Epithelial cell of prostate (primary cell): Measurements from ENCODE around the gene HELZ.
"Not testable (repeated sequence)": the region's sequence is repeated elsewhere in the genome, so short reads cannot be mapped to it uniquely, and the experiment has no call there.

Experiments
- DNase-seq: peaks from one replicate; pipeline ENCODE4 v3.0.0-alpha.2; 2011; ENCODE audit warnings: low read depth, low spot score
- H3K27ac ChIP-seq: fragments of 450-650 bp; 2 replicates; pipeline ENCODE4 v1.5.1; 2017; ENCODE audit warnings: mild to moderate bottlenecking

HELZ gene

DNA sequence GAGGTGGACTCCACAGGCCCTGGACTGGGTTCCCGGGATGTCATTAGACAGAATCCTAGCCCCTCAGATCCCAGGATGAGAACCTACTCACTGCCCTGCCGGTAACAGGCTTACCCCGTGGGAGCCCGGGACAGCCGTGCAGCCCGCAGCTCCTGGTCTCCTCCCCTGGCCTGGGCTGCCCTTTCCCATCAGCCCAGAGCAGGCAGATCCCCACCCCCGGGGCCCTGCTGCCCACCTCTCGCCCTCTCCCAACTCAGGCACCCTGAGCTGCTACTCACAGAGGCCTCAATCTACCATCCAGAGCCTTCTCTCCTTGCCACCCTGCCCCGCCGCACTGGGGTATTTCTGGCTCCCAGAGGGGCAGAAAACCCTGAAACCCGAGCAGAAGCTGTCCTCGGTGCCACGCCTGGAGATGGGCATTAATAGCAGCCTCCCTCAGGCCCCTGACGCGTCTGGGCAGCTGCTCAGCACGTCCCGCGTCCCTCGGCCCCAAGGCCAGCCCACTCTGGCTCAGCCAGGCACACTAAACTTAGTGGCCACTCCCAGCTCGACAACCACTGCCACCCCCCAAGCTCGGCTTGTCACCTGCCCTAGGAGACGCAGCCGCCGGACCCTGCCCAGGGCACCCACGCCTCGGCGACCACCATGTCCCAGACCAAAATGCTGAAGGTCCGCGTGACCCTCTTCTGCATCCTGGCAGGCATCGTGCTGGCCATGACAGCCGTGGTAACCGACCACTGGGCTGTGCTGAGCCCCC, 200.8 kb downstream of the HELZ start, which contains the start of gene CACNG1:
Gene CACNG1, plus strand, starts transcription at position 539 of the 757 bp plus-strand sequence. Its CDS starts 107 bp downstream, at position 646.
- DNase-seq, result no peak
- H3K27ac ChIP-seq, result no peak within 1 kb of the TSS

DNA sequence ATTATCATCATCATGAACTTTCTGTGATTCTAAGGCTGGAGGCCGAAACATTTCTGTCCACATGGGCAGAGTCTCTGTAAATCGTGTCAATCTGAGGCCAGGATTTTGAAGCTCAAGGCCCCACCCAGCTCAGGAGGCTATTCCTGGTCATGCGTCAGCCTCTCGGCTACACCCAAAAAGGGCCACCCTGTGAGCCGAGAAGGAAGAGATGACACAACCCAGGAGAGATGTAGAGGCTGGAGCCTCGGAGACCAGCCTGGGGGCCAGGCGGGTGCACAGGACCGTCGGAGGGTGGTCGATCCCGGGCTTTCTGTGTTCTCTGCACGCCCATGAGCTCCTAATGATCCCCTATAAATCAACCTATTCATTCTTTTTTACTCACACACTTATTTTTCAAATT, 201.7 kb downstream of the HELZ start:
- no peak overlapping the region for H3K27ac ChIP-seq
- no peak for DNase-seq

DNA sequence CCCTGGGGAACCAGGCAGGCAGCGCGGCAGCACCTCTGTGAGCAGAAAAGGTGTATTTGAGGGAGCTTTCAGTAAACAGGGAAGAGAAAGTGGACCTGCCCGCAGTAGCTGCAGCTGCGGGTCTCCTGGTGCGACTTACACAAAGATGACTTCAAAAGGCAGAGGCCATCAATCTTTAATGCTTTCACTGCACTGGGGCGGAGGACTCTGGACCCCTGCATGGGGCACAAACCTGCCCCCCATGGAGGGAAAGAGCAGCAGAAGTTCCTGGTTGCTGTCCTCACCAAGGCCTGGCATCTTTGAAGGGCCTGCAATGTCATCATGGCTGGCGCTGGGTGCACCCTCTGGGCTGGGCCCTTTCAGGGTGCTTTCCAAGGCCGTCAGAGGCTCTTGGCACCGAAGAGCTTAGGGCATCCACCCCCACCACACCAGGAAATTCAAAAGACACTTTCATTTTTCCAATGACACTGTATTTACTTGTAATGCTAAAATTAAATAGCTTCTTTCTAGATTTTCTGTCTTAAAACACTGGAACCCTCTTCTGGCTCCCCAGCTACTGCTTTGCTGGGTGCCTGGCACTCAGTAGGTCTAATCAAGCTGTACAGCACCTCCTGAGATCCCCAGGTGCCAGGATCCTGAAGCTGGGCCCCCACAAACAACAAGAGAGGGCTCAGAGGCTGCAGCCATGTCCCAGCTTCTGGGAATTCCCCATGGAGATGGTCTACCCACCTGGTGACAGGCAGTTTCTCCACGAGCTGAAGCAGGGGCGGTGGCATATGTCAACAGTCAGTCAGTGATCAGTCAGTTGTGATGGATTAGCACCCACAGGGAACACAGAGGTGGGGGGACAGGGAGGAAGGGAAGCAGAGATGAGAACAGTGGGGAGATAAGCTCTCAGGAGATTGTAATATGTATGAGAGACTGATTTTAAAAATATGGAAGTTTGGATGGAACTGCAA, 202.8 kb downstream of the HELZ start:
- no peak overlapping the region for H3K27ac ChIP-seq
- DNase-seq, result no peak

DNA sequence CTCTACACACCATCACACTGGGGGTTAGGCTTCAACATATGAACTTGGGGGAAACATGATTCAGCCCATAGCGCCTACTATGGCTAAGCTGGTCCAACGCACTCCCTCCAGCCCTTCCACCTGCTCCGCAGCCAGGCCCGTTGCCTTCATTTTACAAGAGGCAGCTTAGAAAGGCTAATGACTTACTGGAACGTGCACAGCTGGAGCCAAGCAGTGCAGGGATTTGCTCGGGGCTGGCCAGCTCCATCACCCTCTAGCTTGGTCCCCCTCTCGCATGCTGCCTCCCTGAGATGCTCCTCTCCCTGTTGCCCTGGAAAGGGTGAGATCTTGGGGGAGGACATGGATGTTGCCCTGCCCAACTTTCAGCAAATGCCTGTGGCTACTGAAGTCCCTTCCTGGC, 203.5 kb downstream of the HELZ start:
- no peak for DNase-seq
- H3K27ac ChIP-seq, result no peak overlapping the region

DNA sequence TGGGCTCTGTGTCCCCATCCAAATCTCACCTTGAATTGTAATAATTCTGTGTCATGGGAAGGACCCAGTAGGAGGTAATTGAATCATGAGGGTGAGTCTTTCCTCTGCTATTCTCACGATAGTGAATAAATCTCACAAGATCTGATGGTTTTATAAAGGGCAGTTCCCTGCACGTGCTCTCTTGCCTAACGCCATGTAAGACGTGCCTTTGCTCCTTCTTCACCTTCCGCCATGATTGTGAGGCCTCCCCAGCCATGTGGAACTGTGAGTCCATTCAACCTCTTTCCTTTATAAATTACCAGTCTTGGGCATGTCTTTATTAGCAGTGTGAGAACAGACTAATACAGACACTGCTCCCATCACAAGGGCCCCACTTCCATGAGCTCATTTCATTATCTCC, 203.9 kb downstream of the HELZ start:
- not testable (repeated sequence) for H3K27ac ChIP-seq, DNase-seq

DNA sequence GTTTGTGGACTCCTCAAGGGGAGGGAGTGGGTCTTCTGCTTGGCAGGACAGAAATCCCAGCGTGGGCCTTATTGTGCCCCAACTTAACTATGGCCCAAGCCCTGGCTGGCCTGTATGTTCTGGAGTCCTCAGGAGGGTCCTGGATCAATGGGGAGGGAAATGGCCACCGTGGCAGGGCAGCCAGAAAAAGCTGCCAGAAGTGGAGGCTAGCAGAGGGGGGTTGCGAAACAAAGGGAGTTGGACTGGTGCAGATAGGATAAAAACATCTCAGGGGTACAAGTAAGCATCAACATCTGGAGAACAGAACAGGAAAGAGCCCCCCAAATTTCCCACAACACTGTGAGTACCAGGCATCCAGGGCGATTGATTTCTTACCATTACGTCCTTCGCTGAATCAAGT, 204.3 kb downstream of the HELZ start:
- no peak for DNase-seq
- no peak overlapping the region for H3K27ac ChIP-seq

DNA sequence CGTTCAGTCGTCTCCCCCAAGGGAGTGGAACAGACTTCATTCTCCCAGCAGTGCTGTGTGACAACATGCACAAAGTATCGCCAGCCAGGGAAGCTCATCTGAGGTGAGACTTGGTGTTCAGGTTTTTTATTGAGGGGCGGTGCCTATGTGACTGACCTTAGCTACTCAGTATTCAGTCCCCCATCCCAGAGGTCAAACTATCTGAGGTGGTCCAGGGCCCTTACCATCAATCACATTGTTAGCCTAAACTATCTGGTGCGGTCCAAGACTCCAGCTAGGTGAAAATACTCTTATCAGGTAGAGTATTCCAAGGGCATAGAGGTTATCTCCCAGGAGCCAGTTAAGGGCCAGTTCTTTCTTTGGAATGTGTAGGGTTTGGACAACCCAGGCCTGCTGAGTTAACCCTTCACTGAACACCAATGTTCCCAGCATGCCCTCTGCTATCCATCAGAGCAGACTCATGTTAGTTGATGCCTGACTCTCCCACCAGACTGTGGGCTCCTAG, 206.1 kb downstream of the HELZ start:
- H3K27ac ChIP-seq, result no peak overlapping the region
- DNase-seq, result no peak

DNA sequence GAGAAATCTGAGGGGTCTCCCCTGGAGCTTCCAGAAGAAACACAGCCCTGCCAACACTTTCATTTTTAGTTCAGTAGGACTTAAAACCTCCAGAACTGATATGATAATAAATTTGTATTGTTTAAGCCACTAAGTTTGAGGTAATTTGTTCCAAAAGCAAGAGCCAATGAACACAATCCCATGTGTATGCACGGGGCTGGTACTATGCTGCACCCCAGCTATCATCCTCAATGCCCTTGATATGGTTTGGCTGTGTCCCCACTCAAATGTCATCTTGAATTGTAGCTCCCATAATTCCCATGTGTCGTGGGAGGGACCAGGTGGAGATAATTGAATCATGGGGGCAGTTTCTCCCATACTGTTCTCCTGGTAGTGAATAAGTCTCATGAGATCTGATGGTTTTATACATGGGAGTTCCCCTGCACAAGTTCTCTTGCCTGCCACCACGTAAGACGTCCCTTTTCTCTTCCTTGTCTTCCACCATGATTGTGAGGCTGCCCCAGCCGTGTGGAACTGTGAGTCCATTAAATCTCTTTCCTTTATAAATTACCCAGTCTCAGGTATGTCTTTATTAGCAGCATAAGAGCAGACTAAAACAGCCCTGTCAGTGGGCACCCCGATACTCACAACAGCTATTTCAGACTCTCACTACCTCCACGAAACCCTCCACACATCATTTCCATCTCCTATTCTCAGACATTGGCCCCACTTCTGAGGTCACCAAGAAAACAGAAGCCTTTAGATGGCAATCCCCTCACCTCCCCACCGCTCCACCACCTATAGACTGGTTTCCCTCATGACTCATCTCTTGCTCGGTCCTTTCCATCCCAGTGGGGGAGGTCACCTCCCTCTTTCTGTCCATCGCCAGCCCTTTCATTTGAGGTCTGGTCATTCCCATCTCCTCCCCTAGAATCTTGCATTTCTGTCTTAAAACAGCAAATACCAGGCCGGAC, 209.6 kb downstream of the HELZ start:
- H3K27ac ChIP-seq, result no peak overlapping the region
- no peak for DNase-seq

DNA sequence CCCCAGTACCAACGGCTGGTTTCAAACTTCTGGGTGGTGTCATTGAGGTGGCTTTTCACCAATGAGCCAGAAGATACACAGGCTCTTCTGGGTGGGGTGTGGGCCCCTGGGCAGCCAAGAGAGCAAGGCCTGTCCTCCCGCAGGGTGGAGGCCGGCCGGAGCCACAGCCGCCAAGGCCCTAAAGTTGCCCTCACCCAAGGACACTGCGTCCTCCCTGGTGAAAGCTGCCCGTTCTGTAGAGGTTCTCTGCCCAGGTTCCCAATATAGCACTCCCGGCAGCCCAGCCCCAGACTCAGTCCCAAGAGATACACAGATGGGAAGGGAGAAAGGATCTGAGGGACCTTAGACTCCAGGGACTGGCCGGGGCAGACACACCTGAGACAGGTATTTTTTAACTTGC, 211.4 kb downstream of the HELZ start:
- no peak overlapping the region for H3K27ac ChIP-seq
- DNase-seq, result no peak

DNA sequence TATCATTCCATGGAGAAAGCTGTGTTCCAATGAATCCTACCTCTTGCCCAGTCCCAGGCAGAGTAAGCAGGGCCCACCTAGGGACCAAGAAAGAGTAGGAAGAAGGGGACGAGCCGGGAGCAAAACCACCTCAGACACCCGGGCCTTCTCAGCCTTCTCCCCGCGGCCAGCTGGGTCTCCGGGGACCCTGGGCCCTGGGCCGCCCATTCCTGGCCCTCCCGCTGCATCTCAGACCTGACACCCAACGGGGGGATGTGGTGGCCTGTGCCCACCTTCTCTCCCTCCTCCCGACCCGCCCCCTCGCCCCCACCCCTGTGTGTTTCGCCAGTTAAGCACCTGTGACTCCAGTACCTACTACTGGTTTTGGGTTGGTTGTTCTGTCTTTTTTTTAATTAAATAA, 212.0 kb downstream of the HELZ start:
- H3K27ac ChIP-seq, result no peak overlapping the region

DNA sequence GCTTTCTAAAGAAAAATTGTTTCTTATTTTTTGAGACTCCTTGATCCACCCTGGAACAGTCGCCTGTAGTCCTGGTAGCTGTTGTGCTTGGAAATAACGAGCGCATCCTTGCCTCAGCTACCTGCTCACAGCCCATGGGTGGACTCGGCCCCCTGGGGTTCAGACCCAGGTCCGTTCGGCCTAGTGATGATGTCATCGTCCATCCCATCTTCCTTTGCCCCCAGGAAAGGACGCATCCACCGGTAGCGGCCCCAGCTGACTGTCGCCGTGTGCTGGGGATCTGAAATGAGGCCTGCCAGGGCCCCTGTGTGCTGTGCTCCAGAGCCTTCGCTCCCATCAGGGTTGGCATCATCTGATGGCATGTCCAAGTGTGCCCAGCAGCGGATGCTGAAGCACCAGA, 212.6 kb downstream of the HELZ start:
- H3K27ac ChIP-seq, result no peak overlapping the region
- no peak for DNase-seq

More for the DNA sequence above, 212.0 kb downstream of the HELZ start:
- DNase-seq, result no peak

DNA sequence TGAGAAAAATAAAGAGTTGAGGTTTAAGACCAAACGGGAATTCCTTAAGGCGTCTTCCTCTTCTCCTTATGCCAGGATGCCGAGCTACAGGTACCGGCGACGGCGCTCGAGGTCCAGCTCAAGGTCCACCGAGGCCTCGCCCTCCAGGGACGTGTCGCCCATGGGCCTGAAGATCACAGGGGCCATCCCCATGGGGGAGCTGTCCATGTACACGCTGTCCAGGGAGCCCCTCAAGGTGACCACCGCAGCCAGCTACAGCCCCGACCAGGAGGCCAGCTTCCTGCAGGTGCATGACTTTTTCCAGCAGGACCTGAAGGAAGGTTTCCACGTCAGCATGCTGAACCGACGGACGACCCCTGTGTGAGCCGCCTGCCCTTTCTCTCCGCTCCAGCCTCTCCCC, 214.4 kb downstream of the HELZ start:
- DNase-seq, result no peak
- H3K27ac ChIP-seq, result no peak overlapping the region

DNA sequence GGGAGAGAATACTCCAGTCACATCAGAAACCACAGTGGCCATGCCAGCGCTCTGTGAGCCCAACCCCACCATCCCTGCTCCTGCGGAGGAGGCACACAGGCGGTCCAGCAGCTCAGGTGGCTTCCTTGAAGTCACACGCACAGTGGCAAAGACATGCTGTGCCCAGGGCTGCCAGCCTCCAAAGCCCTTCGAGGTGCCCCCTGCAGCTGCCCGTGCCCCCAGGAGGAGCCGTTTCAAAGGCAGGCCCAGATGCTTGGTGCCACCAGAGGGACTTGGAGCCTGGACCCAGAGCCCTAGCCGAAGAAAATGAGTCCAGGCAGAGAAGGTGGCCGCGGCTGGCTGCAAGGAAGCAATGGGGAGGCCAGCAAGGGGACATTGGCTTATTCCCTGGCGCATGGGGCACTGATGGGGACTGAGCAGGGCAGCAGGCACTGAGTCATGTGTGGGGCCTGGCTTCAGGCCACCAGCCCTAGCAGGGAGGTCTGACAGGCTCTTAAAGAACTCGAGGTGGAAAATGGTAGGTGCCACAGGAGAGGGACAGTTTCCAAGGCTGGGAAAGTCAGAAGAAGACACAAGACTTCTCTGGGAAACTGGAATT, 217.9 kb downstream of the HELZ start:
- DNase-seq, result no peak
- H3K27ac ChIP-seq, result no peak overlapping the region

DNA sequence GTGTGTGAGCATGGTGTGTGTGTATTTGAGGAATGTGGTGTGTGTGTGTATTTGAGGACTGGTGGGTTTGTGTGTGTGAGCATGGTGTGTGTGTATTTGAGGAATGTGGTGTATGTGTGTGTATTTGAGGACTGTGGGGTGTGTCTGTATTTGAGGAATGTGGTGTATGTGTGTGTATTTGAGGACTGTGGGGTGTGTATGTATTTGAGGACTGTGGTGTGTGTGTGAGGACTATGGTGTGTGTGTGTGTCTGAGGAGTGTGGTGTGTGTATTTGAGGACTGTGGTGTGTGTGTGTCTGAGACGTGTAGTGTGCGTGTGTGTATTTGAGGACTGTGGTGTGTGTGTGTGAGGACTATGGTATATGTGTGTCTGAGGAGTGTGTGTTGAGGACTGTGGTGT, 218.7 kb downstream of the HELZ start:
- no peak overlapping the region for H3K27ac ChIP-seq
- no peak for DNase-seq

DNA sequence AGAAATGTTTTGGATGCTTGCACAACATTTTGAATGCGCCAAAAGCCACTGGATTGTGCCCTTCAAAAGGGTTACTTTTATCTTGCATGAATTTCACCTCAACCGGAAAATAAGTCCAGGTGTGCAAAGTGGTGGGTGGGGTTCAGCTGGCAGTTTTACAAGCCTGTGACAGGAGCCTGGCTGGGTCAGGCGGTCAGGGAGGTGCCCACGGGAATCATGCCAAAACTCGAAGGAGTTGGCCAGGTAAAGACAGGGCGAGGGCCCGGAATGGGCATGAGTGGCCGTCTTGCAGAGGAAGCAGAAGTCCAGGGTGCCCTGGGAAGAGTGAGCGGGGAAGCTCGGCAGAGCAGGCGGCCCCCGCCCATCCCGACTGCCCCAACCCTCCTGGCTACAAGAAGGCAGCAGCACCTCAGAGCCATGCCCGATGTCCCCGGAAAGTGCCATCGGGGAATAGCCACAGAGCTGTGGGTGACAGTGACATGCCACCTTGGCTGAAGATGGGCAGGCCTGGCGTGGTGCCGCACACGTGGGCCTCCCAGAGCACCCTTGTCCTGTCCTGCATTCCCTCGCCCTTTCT, 219.7 kb downstream of the HELZ start:
- H3K27ac ChIP-seq, result no peak overlapping the region
- no peak for DNase-seq

DNA sequence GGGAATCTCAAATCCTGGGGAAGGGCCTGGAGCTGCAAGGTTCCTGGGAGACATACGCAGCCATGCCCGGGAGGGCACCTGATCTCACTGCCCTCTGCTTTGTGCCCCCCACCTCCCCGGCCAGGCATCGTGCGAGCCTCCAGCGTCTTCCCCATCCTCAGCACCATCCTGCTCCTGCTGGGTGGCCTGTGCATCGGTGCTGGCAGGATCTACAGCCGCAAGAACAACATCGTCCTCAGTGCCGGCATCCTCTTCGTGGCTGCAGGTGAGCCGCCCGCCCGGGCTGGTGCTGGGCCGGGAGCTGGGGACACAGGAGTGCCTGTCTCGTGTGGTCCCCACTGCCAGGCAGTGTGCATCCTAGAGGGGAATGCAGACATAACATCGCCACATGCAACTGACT, 220.3 kb downstream of the HELZ start:
- no peak for DNase-seq
- no peak overlapping the region for H3K27ac ChIP-seq

DNA sequence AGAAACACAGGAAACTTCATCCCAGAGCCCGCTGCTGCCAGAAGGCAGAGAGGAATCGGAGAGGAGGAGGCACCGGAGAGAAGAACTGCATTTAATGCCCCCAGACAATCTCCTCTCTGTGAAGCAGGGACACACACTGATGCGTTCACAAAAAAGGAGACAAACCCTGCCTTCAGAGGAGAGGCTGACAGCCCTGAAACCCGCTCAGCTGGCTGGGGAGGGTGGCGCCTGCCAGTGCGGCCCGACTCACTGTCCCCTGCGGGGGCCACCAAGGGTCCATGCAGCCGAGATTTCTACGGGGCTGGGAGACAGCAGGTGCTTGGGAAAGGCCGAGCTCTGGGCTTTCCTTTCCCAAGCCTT, 222.6 kb downstream of the HELZ start:
- H3K27ac ChIP-seq, result no peak overlapping the region
- DNase-seq, result no peak

DNA sequence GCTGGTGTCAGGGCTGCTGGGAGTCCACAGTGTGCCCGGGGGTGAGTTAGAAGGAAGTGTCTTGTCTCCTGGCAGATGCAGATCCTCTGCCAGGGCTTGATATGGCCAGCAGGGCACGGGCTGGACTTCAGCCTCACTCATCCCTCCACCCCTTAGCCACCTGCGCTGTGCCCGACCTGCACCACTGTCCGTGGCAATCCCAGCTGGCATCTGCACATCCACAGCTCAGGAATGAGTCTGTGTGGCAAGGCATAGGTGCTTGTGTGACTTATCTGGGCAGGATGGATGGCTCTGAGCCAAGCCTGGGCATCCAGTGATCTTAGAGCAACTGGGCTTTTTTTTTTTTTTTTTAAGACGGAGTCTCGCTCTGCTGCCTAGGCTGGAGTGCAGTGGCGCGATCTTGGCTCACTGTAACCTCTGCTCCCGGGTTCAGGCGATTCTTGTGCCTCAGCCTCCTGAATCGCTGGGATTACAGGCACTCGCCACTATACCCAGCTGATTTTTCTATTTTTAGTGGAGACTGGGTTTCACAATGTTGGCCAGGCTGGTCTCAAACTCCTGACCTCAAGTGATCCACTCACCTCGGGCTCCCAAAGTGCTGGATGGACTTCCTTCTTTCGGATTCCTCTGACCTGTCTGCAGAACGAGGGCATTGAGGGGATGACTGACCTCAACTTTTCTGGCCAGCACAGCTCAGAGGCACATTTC, 223.1 kb downstream of the HELZ start:
- no peak for DNase-seq

DNA sequence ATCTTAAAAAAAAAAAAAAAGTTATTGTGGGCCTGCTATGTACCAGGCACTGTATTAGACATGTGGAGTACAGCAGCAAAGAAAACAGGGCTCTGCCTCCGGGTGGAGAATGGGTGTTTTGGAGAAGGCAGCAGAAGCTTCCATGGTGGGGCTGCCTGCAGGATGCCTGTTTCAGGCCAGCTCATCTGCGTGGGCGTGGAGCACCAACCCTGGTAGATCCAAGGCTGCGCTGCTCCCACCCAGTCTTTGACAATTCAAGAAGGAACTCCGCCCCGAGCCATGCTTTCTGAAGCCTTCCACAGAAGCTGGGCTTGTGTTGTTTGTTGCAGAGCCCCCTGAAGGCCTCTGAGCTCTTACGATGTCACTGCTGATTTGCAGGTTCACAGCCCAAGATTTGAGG, 223.8 kb downstream of the HELZ start:
- no peak for DNase-seq

More for the DNA sequence above, 223.1 kb downstream of the HELZ start:
- no peak overlapping the region for H3K27ac ChIP-seq

More for the DNA sequence above, 223.8 kb downstream of the HELZ start:
- H3K27ac ChIP-seq, result no peak overlapping the region
